Measurements from ENCODE around the gene ORMDL3.

The ORMDL3 gene

DNA sequence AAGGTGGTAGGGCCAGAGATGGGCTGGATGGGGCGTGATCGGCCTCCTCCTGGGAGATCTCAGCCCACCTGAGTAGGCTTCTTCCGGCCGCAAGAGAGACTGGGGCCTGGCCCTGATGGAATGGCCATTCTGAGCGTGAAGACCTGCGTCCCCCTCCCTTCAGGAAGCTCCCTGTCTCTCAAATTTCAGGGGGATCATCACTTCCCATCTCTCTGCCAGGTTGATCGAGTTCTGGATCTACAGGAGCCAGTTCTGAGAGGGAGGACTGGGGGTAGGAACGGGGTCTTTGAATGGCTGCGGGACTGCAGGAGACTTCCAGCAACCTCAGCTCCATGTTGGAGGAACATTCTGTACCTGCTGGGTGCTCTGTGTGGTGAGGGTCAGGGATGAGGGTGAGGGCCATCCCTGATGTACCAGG, 26.1 kb upstream of the ORMDL3 start (continued):
- TF ChIP-seq, protein P1, sequence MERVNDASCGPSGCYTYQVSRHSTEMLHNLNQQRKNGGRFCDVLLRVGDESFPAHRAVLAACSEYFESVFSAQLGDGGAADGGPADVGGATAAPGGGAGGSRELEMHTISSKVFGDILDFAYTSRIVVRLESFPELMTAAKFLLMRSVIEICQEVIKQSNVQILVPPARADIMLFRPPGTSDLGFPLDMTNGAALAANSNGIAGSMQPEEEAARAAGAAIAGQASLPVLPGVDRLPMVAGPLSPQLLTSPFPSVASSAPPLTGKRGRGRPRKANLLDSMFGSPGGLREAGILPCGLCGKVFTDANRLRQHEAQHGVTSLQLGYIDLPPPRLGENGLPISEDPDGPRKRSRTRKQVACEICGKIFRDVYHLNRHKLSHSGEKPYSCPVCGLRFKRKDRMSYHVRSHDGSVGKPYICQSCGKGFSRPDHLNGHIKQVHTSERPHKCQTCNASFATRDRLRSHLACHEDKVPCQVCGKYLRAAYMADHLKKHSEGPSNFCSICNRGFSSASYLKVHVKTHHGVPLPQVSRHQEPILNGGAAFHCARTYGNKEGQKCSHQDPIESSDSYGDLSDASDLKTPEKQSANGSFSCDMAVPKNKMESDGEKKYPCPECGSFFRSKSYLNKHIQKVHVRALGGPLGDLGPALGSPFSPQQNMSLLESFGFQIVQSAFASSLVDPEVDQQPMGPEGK (tag by site-specific recombination; IDR thresholded peaks at IDR 0.05), result 0 out of 2 replicates have a peak, but pooled peaks have one; percentile 8
- TF ChIP-seq ZNF16 (tag by site-specific recombination; IDR thresholded peaks at IDR 0.05; ENCODE audit: low read depth), result no peak

DNA sequence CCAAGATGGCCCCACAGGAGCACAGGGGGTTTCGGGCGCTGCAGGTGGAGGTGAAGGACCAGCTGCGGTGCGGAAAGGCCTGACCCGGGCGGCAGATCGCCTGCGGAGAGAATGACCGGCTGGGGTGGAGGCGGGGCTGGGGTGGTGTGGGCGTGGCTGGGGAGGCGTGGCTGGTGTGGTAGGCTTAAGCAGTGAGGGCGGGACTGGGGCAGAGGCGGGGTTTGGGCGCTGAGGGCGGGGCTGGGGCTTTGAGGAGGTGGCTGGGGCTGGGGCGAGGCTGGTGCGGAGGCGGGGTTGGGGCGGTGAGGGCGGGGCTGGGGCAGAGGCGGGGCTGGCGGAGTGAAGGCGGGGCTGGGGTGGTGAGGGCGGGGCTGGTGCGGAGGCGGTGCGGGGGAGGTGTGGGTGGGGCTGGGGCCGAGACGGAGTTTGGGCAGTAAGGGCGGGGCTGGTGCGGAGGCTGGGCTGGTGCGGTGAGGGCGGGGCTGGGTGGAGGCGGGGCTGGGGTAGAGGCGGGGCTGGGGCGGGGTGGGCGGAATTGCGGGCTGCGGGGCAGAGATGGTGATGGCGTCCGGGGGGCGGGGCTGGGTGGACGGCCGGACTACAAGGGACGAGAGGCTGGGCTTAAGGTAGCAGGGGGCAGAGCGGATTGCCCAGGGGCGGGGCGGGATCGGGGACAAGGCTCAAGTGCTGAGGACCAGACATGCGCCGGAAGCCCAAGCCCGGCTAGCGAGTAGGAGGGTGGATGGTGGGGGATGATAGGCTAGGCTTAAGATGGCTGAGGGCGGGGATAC, 25.5 kb upstream of the ORMDL3 start:
- POLR2A ChIA-PET, result interaction anchor here (0.5 to 3.3 kb wide), 11 partner anchors 15 to 1093 kb away, joined by 3 to 41 read pairs (median 3); partner anchors contain the start of genes LRRC3C, ORMDL3 and PSMD3
- H3K9me3 ChIP-seq (ENCODE audit: control insufficient read depth, insufficient read depth, low read depth, low read length), result no peaks in the 10 kb centered on the region
- no peaks in the 10 kb centered on the region for H3K36me3 ChIP-seq (ENCODE audit: control insufficient read depth in 2 of 2, insufficient read depth in 1 of 2, low read length in 2 of 2)
- peak overlapping the region; percentile 70; the same call in 1 of the 2 replicates for H3K27ac ChIP-seq (ENCODE audit: extremely low read depth, low read depth, low read length)
- H3K4me1 ChIP-seq (ENCODE audit: control insufficient read depth, insufficient read depth, low read length), result peaks cover 3% of the 10 kb centered on the region
- peak overlapping the region; percentile 31 for H3K4me3 ChIP-seq (ENCODE audit: low read depth, low read length)
- CTCF ChIA-PET, result interaction anchor here (1.0 to 5.7 kb wide), 2 partner anchors 13 to 406 kb away, joined by 3 to 35 read pairs; no protein-coding TSS in a partner anchor
- TF ChIP-seq ZNF174 (tag by site-specific recombination; IDR thresholded peaks at IDR 0.05), result no peak
- peak; percentile 95 for TF ChIP-seq SP2 (tag by site-specific recombination; IDR thresholded peaks at IDR 0.05)
- TF ChIP-seq ZIC2 (tag by site-specific recombination; IDR thresholded peaks at IDR 0.05), result peak; percentile 72
- TF ChIP-seq GLI4 (tag by site-specific recombination; IDR thresholded peaks at IDR 0.05), result no peak
- no peak for TF ChIP-seq REPIN1 (tag by site-specific recombination; IDR thresholded peaks at IDR 0.05; ENCODE audit: low read depth)
- TF ChIP-seq SP7 (tag by site-specific recombination; IDR thresholded peaks at IDR 0.05), result peak; percentile 55; the same call in 1 of the 2 replicates
- no peak for TF ChIP-seq OSR2 (tag by site-specific recombination; IDR thresholded peaks at IDR 0.05)
- TF ChIP-seq ZNF561 (tag by site-specific recombination; IDR thresholded peaks at IDR 0.05; ENCODE audit: borderline replicate concordance), result no peak
- TF ChIP-seq, protein P2, sequence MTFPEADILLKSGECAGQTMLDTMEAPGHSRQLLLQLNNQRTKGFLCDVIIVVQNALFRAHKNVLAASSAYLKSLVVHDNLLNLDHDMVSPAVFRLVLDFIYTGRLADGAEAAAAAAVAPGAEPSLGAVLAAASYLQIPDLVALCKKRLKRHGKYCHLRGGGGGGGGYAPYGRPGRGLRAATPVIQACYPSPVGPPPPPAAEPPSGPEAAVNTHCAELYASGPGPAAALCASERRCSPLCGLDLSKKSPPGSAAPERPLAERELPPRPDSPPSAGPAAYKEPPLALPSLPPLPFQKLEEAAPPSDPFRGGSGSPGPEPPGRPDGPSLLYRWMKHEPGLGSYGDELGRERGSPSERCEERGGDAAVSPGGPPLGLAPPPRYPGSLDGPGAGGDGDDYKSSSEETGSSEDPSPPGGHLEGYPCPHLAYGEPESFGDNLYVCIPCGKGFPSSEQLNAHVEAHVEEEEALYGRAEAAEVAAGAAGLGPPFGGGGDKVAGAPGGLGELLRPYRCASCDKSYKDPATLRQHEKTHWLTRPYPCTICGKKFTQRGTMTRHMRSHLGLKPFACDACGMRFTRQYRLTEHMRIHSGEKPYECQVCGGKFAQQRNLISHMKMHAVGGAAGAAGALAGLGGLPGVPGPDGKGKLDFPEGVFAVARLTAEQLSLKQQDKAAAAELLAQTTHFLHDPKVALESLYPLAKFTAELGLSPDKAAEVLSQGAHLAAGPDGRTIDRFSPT (tag by site-specific recombination; IDR thresholded peaks at IDR 0.05), result peak; percentile 94
- TF ChIP-seq, protein P3, sequence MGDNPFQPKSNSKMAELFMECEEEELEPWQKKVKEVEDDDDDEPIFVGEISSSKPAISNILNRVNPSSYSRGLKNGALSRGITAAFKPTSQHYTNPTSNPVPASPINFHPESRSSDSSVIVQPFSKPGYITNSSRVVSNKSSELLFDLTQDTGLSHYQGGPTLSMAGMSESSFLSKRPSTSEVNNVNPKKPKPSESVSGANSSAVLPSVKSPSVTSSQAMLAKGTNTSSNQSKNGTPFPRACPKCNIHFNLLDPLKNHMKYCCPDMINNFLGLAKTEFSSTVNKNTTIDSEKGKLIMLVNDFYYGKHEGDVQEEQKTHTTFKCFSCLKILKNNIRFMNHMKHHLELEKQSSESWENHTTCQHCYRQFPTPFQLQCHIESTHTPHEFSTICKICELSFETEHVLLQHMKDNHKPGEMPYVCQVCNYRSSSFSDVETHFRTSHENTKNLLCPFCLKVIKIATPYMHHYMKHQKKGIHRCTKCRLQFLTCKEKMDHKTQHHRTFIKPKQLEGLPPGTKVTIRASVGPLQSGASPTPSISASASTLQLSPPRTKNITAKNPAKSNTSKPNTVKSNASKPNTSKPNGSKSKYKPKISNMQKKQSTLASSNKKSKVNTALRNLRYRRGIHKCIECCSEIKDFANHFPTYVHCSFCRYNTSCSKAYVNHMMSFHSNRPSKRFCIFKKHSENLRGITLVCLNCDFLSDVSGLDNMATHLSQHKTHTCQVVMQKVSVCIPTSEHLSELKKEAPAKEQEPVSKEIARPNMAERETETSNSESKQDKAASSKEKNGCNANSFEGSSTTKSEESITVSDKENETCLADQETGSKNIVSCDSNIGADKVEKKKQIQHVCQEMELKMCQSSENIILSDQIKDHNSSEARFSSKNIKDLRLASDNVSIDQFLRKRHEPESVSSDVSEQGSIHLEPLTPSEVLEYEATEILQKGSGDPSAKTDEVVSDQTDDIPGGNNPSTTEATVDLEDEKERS (tag by site-specific recombination; IDR thresholded peaks at IDR 0.05), result no peak
- no peak for TF ChIP-seq ZNF140 (tag by site-specific recombination; IDR thresholded peaks at IDR 0.05)
- peak; percentile 90 for TF ChIP-seq SP3 (tag by site-specific recombination; IDR thresholded peaks at IDR 0.05)
- no peak for TF ChIP-seq ZNF248 (tag by site-specific recombination; IDR thresholded peaks at IDR 0.05)
- no peak for TF ChIP-seq ZNF530 (tag by site-specific recombination; IDR thresholded peaks at IDR 0.05; ENCODE audit: low read depth)
- no peak for TF ChIP-seq KLF7 (tag by site-specific recombination; IDR thresholded peaks at IDR 0.05; ENCODE audit: borderline replicate concordance)
- peak; percentile 77 for TF ChIP-seq GLIS2 (tag by site-specific recombination; IDR thresholded peaks at IDR 0.05)
- no peak for TF ChIP-seq SETDB1 (IDR thresholded peaks at IDR 0.05; ENCODE audit: insufficient read length, low read length)
- TF ChIP-seq ZNF19 (tag by site-specific recombination; IDR thresholded peaks at IDR 0.05; ENCODE audit: low read depth), result no peak
- TF ChIP-seq KLF1 (tag by site-specific recombination; IDR thresholded peaks at IDR 0.05), result peak; percentile 85
- TF ChIP-seq GLIS1 (tag by site-specific recombination; IDR thresholded peaks at IDR 0.05), result peak; percentile 64
- peak; percentile 87; the same call in 1 of the 2 replicates for TF ChIP-seq ZBTB17 (tag by site-specific recombination; IDR thresholded peaks at IDR 0.05)
- TF ChIP-seq YY1 (tag by site-specific recombination; IDR thresholded peaks at IDR 0.05), result peak; percentile 62; the same call in 1 of the 2 replicates
- peak; percentile 97 for TF ChIP-seq KLF9 (tag by site-specific recombination; IDR thresholded peaks at IDR 0.05; ENCODE audit: low read depth)
- TF ChIP-seq ZEB2 (tag by site-specific recombination; IDR thresholded peaks at IDR 0.05), result no peak
- TF ChIP-seq KLF8 (tag by site-specific recombination; IDR thresholded peaks at IDR 0.05), result peak; percentile 57
- TF ChIP-seq ZNF670 (tag by site-specific recombination; IDR thresholded peaks at IDR 0.05; ENCODE audit: low read depth), result no peak
